HG02642 (cell line): ENCODE results near the gene STX11.
A peak's percentile ranks its signal among the peaks of the same experiment; 100 is the strongest.

ENCODE experiments used
- ATAC-seq: cut with Tn5 transposase; IDR thresholded peaks from one replicate; pipeline ENCODE4 v1.9.1; 2021; ENCODE audit warnings: mild to moderate bottlenecking; ENCODE audit not compliant: unreplicated experiment, poor library complexity

The STX11 gene

GRCh38 chr6:144211160-144211559, 60.8 kb downstream of the STX11 start:
- no peak for ATAC-seq

- ATAC-seq = no peak
Measured at GRCh38 chr6:144213315-144213714, 63.0 kb downstream of the STX11 start.

- no peak for ATAC-seq
Measured at GRCh38 chr6:144214029-144214428, 63.7 kb downstream of the STX11 start.

- ATAC-seq = no peak
Measured at GRCh38 chr6:144214622-144215401, 64.5 kb downstream of the STX11 start.

GRCh38 chr6:144215402-144215931, 65.2 kb downstream of the STX11 start:
- peak; percentile 7 for ATAC-seq

GRCh38 chr6:144215932-144216667, 65.8 kb downstream of the STX11 start:
- peak; percentile 92 for ATAC-seq

GRCh38 chr6:144216668-144217218, 66.4 kb downstream of the STX11 start:
- ATAC-seq = peak; percentile 48

GRCh38 chr6:144217264-144217663, 66.9 kb downstream of the STX11 start:
- no peak for ATAC-seq

- ATAC-seq = no peak
Measured at GRCh38 chr6:144217797-144218196, 67.5 kb downstream of the STX11 start.

- ATAC-seq = no peak
Measured at GRCh38 chr6:144219056-144219685, 68.9 kb downstream of the STX11 start.

- ATAC-seq = no peak
Measured at GRCh38 chr6:144220031-144220790, 69.9 kb downstream of the STX11 start.

- ATAC-seq = no peak
Measured at GRCh38 chr6:144223686-144224085, 73.4 kb downstream of the STX11 start.

GRCh38 chr6:144231721-144232120, 81.4 kb downstream of the STX11 start:
- ATAC-seq = no peak

GRCh38 chr6:144232176-144232831, 82.0 kb downstream of the STX11 start:
- ATAC-seq = no peak

GRCh38 chr6:144232832-144233230, 82.5 kb downstream of the STX11 start:
- no peak for ATAC-seq

- no peak for ATAC-seq
Measured at GRCh38 chr6:144234399-144234798, 84.1 kb downstream of the STX11 start.

GRCh38 chr6:144234935-144235334, 84.6 kb downstream of the STX11 start:
- no peak for ATAC-seq
